Measurements from ENCODE around the gene ARHGAP24. TPM values are rescaled to one million over a fixed set of nuclear protein-coding genes. Genes with fewer than 3 reads are reported as not detected.
"Not testable (repeated sequence)": the region's sequence is repeated elsewhere in the genome, so short reads cannot be mapped to it uniquely, and the experiment has no call there.

Gene ARHGAP24
- total RNA-seq, 6 experiments from 2014 or later, result 4.0 to 7.3 (median 6.1) TPM

GRCh38 chr4:85901500-85901899, 426.6 kb downstream of the ARHGAP24 start:
- H3K36me3 ChIP-seq, result no peaks in the 10 kb centered on the region
- no peak overlapping the region for H3K4me3 ChIP-seq
- no peak for ATAC-seq
- H3K27ac ChIP-seq, result no peak overlapping the region
- no peaks in the 10 kb centered on the region for H3K4me1 ChIP-seq
- DNase-seq, result no peak
- H3K9me3 ChIP-seq, result no peaks in the 10 kb centered on the region
- intact Hi-C loops (cut with DNase I), result no loop called here
- TF ChIP-seq POLR2A (IDR thresholded peaks at IDR 0.05), result no peak
- TF ChIP-seq CTCF (IDR thresholded peaks at IDR 0.05), result no peak
- H3K27me3 ChIP-seq, result no peaks in the 10 kb centered on the region

GRCh38 chr4:85902647-85903046, 427.7 kb downstream of the ARHGAP24 start:
- H3K4me1 ChIP-seq; H3K4me3 ChIP-seq; H3K36me3 ChIP-seq; H3K27ac ChIP-seq; DNase-seq; ATAC-seq; H3K27me3 ChIP-seq; intact Hi-C loops (cut with DNase I); H3K9me3 ChIP-seq: not testable (repeated sequence)
- WGBS (ENCODE audit: insufficient coverage, low coverage, low lambda C conversion rate, missing lambda C conversion rate), result 97% methylated on average over 9 of the region's 11 CpGs

- DNase-seq (no peak), ATAC-seq (no peak)
- no peaks in the 10 kb centered on the region for H3K36me3 ChIP-seq
- H3K27ac ChIP-seq, result no peak overlapping the region
- TF ChIP-seq CTCF (IDR thresholded peaks at IDR 0.05) (no peak), POLR2A (IDR thresholded peaks at IDR 0.05) (no peak)
- intact Hi-C loops (cut with DNase I), result no loop called here
- no peaks in the 10 kb centered on the region for H3K27me3 ChIP-seq
- H3K9me3 ChIP-seq, result no peaks in the 10 kb centered on the region
- no peaks in the 10 kb centered on the region for H3K4me1 ChIP-seq
- H3K4me3 ChIP-seq, result no peak overlapping the region
- 56% methylated on average over 2 of the region's 2 CpGs for WGBS (ENCODE audit: insufficient coverage, low coverage, low lambda C conversion rate, missing lambda C conversion rate)
Measured at GRCh38 chr4:85905761-85906160, 430.8 kb downstream of the ARHGAP24 start.

- intact Hi-C loops (cut with DNase I), result no loop called here
- H3K27ac ChIP-seq, result no peak overlapping the region
Measured at GRCh38 chr4:85907001-85907400, 432.1 kb downstream of the ARHGAP24 start.

GRCh38 chr4:85909851-85910250, 434.9 kb downstream of the ARHGAP24 start:
- Histone ChIP-seq H3K36me3 (no peaks in the 10 kb centered on the region), H3K27ac (no peak overlapping the region), H3K4me3 (no peak overlapping the region), H3K27me3 (no peaks in the 10 kb centered on the region), H3K4me1 (no peaks in the 10 kb centered on the region), H3K9me3 (no peaks in the 10 kb centered on the region)
- 38% methylated on average over 1 of the region's 10 CpGs for WGBS (ENCODE audit: insufficient coverage, low coverage, low lambda C conversion rate, missing lambda C conversion rate)
- intact Hi-C loops (cut with DNase I), result no loop called here
- ATAC-seq (peak in 1 of 4 donors; percentile 71), DNase-seq (peak in 1 of 3 donors; percentile 50)
- TF ChIP-seq CTCF (IDR thresholded peaks at IDR 0.05), result no peak

More at GRCh38 chr4:85907001-85907400, 432.1 kb downstream of the ARHGAP24 start:
- no peaks in the 10 kb centered on the region for H3K36me3 ChIP-seq
- H3K27me3 ChIP-seq, result no peaks in the 10 kb centered on the region
- ATAC-seq, result no peak
- DNase-seq, result no peak
- 87% methylated on average over 2 of the region's 2 CpGs for WGBS (ENCODE audit: insufficient coverage, low coverage, low lambda C conversion rate, missing lambda C conversion rate)
- no peaks in the 10 kb centered on the region for H3K9me3 ChIP-seq
- no peaks in the 10 kb centered on the region for H3K4me1 ChIP-seq
- no peak overlapping the region for H3K4me3 ChIP-seq
- no peak for TF ChIP-seq CTCF (IDR thresholded peaks at IDR 0.05)
- TF ChIP-seq POLR2A (IDR thresholded peaks at IDR 0.05), result no peak

All from right lobe of liver (tissue), 6 donors.